HL-60 (cell line): ENCODE data around the gene NT5DC3.

Experiments
- CTCF ChIP-seq: IDR thresholded peaks from one replicate; pipeline ENCODE4 v1.5.1; 2011; ENCODE audit warnings: low read length, control low read depth, inconsistent platforms; ENCODE audit not compliant: insufficient read depth
- GABPA ChIP-seq: IDR thresholded peaks from 2 replicates; pipeline ENCODE4 v1.6.1; 2012; ENCODE audit warnings: low read depth
- POLR2AphosphoS5 ChIP-seq: IDR thresholded peaks from 2 replicates; pipeline ENCODE4 v1.6.1; 2012; ENCODE audit warnings: low read depth
- REST ChIP-seq: IDR thresholded peaks from 2 replicates; pipeline ENCODE4 v1.6.1; 2012; ENCODE audit warnings: low read depth; ENCODE audit not compliant: insufficient replicate concordance
- SPI1 ChIP-seq: IDR thresholded peaks from 2 replicates; pipeline ENCODE4 v1.6.1; 2012; ENCODE audit warnings: low read depth, mild to moderate bottlenecking, borderline replicate concordance

- TF ChIP-seq CTCF (no peak), REST (no peak), GABPA (no peak), SPI1 (no peak), POLR2AphosphoS5 (no peak)
Observed at GRCh38 chr12:103858953-103859601, 18.0 kb upstream of the NT5DC3 start.
